Fibroblast of the aortic adventitia (primary cell): Measurements from ENCODE around the gene CACNA1F. TPM values are rescaled to one million over a fixed set of nuclear protein-coding genes. Genes with fewer than 3 reads are reported as not detected.
A peak's percentile ranks its signal among the peaks of the same experiment; 100 is the strongest.

ENCODE experiments used
- DNase-seq: peaks from one replicate; pipeline ENCODE4 v3.0.0-alpha.2; 2010; ENCODE audit warnings: low read depth
- H3K4me3 ChIP-seq: 2 replicates; pipeline ENCODE4 v1.5.1; 2011; ENCODE audit warnings: low read depth, mild to moderate bottlenecking, control low read depth, low read length, moderate library complexity
- total RNA-seq: library from RNA; depleted of rRNA; stranded (reverse); fragments of >200 nt; gene quantifications from 2 replicates; pipeline ENCODE4 v1.2.3, GENCODE V29; 2012; ENCODE audit warnings: low replicate concordance
- TF ChIP-seq, protein P1 (sequence below): IDR thresholded peaks from 2 replicates; pipeline ENCODE4 v1.5.1; 2011; ENCODE audit warnings: mild to moderate bottlenecking, low read length, control low read depth, inconsistent platforms; ENCODE audit not compliant: insufficient read depth

The CACNA1F gene
- total RNA-seq, 1 donor, result not detected

DNA sequence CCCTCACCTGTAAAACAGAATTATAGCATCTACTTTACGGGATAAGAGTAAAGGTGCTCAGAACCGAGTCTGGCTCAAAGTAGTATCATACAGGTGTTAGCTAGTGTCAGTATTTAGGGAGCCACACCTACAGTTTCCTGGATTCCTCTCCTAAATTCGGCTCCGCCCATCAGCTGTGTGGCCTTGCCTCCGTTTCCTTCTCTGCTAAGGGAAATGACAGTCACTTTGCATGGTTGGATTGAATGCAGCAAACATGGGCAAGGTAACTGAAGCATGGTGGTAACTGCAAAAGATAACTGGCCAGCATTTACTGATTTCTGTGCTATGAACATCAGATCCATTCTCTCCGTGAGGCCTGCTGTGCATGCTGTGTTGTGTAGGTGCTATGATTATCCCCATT lies 39.3 kb upstream of the CACNA1F start:
- TF ChIP-seq, protein P1, sequence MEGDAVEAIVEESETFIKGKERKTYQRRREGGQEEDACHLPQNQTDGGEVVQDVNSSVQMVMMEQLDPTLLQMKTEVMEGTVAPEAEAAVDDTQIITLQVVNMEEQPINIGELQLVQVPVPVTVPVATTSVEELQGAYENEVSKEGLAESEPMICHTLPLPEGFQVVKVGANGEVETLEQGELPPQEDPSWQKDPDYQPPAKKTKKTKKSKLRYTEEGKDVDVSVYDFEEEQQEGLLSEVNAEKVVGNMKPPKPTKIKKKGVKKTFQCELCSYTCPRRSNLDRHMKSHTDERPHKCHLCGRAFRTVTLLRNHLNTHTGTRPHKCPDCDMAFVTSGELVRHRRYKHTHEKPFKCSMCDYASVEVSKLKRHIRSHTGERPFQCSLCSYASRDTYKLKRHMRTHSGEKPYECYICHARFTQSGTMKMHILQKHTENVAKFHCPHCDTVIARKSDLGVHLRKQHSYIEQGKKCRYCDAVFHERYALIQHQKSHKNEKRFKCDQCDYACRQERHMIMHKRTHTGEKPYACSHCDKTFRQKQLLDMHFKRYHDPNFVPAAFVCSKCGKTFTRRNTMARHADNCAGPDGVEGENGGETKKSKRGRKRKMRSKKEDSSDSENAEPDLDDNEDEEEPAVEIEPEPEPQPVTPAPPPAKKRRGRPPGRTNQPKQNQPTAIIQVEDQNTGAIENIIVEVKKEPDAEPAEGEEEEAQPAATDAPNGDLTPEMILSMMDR, result no peak
- no peak for DNase-seq
- no peak overlapping the region for H3K4me3 ChIP-seq

DNA sequence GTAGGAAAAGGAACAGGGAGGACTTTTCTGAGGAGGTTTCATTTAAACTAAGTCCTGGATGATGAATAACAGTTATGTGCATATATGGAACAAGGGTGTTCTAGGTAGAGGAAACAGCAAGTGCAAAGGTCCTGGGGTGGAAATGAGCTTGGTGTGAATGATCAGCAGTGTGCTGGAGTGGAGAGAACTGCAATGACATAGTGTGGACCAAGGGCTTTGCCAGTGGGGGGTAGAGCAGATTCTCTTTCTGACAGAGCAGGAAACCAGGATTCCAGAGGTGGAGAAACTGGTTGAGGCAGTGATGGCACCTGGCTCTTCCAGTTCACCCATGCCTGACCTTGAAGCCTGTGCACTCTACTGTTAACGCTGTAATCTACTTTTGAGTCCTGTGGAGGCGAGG lies 38.2 kb upstream of the CACNA1F start:
- no peak for DNase-seq
- TF ChIP-seq, protein P1, result no peak
- H3K4me3 ChIP-seq, result no peak overlapping the region

DNA sequence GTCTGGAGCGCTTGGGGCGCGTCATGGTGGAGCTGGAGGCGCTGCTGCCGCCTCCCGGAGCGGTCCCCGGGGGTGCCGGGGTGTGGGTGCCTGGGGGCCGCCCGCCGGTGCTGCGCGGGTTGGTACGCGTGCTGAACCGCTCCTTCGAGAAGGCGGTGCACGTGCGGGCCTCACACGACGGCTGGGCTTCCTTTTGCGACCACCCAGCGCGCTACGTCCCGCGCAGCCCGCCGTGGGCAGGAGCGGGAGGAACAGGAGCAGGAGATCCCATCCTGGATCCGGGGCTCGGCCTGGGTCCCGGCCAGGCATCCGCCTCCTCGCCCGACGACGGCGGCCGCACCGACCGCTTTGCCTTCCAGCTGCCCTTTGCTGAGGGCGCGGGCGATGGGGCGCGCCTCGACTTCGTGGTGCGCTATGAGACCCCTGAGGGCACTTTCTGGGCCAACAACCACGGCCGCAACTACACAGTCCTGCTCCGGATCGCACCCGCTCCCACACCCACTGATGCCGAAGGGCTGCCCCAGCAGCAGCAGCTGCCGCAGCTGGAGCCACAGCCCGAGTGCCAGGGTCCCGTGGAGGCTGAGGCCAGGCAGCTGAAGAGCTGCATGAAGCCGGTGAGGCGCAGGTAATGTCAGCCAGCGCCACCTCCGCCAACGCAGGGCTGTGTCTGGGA lies 37.2 kb upstream of the CACNA1F start:
- H3K4me3 ChIP-seq, result peak overlapping the region; percentile 74
- DNase-seq, result no peak
- TF ChIP-seq, protein P1, result no peak

DNA sequence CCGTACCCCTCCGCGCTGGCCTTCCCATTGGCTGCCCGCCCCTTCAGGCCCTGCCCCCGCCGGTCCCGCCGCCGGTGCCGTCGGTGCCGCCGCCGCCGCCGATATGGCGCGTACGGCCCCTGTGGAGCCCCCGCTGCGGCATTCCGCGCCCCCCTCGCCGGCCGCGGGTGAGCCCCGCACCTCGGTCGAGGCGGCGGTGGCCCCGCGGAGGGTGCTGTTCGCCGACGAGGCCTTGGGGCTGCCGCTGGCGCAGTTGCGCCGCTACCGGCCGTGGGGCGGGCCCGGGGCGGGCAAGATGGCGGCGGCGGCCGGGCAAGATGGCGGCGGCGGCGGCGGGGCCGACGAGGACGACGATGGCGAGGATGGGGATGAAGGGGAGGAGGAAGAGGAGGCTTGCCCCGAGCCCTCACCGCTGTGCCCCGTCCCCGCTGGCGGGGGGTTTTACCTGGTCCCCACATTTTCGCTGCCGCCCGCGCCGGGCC lies 36.7 kb upstream of the CACNA1F start, which contains the start of gene PPP1R3F:
TSS of gene PPP1R3F (plus strand) at position 27 of the 482 bp plus-strand sequence. CDS start at position 104, 77 bp downstream.
- no peak for DNase-seq
- TF ChIP-seq, protein P1, result no peak
- H3K4me3 ChIP-seq, result peak within 1 kb of the TSS; percentile 79

DNA sequence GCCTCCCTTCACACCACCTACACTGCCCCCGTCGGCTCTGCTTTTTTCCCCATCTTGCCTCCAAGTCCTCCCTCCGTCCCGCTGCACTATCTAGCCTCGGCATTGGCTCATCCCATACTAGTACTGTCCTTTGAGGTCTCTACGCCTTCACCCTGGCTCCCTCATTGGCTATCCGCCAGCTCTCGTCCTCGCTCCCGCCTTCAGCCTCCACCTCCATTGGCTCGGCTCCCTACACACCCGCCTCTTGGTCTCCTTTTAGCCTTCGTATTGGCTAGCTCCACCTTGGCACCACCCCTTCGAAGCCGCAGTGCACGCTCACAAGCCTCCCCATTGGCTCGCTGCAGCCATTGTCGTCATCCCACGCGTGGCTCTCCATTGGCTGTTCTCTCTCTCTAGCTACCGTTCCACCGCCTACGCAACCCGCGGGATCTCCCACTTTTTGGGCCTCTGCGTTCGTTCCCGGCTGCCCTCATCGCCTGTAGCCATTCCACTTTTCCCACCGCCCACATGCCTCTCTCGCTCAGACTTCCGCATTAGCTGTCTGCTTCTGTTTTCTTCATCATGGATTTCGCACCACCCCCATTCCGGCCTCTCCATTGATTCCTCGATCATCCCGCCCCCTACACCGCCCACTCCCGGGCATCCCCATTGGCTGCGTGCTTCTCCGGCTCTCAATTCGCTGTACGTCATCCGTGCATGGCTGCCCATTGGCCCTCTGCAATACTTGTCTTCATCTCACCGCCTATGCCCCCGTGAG lies 36.0 kb upstream of the CACNA1F start:
- TF ChIP-seq, protein P1, result no peak

DNA sequence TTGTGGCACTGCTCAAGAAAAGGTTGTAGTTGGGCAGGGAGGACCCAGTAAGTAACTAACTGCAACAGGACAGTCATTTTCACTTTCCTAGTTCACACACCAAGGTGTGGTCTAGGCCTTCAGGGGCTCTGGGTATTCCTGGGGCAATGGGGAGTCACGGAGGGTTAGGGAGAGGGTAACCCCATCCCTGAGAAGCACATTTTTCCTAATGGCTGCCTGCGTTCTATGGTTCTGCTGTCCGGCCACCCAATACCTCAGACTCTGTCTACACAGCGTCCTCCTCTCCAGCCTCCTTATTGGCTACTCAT lies 35.5 kb upstream of the CACNA1F start:
- no peak for DNase-seq
- TF ChIP-seq, protein P1, result no peak
- H3K4me3 ChIP-seq, result peak overlapping the region; percentile 62

More for the DNA sequence above, 36.0 kb upstream of the CACNA1F start:
- DNase-seq, result peak; percentile 98
- H3K4me3 ChIP-seq, result peak overlapping the region; percentile 79
